ENCODE results near the gene FKRP.
"Not testable (repeated sequence)": the region's sequence is repeated elsewhere in the genome, so short reads cannot be mapped to it uniquely, and the experiment has no call there.

FKRP gene

DNA sequence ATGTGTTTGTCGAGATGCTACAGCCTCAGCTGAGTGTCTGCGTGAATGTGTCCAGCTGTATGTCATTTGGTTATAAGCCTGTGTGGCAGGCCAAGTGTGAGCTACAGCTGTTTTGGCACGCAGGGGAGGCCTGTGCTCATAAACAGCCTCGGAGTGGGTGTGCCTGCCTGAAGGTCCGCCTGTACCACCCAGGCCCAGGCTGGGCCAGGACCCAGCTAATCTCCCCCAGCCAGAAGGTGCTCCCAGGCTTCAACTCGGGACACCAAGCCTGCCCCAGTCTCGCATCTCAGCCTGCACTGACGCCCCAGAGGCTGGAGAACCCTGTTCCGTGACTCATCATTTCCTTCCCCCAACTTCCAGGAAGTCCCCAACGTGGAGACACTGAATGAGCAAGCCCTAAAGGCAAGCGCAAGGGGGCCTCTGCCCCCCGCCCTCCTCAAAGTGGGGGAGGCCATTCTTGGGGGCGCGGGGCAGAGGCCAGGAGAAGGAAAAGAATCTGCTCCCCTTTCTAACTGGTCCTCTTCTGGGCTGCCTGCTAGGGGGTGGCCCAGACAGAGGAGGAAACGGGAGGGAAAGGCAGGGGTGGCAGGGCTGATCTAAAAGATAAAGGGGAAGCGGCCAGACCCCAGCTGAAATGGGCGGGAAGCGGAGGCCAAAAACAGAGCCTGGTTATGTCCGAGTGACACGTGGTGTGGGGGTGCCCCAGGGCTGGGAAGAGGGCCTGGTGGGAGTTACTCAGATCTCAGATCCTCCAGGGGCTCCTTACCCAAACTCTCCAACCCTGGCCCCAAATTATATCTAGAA lies 40.6 kb downstream of the FKRP start:
- peak; percentile 88 for DNase-seq

DNA sequence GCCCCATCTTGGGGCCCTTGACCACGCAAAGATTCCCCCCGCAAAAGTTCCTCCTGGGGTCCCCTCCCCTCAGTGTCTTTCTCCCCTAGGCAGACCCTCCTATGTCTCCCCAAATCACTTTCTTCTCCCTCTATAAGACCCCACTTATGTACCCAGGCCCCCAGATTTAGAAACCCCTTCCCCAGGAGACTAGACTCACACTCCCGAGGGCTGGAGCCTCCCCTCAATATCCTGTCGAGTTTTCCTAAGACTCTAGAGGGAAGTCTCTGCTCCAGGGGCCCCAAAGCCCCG lies 41.1 kb downstream of the FKRP start:
- DNase-seq = no peak

GRCh38 chr19:46787331-46788261 lies 41.7 kb downstream of the FKRP start:
- DNase-seq = peak; percentile 72

- DNase-seq = peak; percentile 95
These were observed 42.6 kb downstream of the FKRP start, which contains the start of gene SLC1A5 for GRCh38 chr19:46788262-46788967. SLC1A5 (minus strand) TSS chr19:46788594; CDS start chr19:46787965, 629 bp downstream.

DNA sequence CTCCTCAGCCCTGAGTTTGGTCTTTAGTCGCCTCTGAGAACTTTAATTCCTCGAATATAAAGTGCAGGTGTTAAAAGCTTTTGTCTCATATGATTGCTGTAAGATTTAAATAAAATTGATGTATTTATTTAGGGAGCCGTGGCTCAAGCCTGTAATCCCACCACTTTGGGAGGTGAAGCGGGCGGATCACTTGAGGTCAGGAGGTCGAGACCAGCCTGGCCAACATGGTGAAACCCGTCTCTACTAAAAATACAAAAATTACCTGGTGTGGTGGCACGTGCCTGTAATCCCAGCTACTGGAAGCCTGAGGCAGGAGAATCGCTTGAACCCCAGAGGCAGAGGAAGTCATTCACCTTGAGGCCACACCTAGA lies 43.1 kb downstream of the FKRP start:
- no peak for DNase-seq

GRCh38 chr19:46789371-46789770 lies 43.5 kb downstream of the FKRP start:
- no peak for DNase-seq

DNA sequence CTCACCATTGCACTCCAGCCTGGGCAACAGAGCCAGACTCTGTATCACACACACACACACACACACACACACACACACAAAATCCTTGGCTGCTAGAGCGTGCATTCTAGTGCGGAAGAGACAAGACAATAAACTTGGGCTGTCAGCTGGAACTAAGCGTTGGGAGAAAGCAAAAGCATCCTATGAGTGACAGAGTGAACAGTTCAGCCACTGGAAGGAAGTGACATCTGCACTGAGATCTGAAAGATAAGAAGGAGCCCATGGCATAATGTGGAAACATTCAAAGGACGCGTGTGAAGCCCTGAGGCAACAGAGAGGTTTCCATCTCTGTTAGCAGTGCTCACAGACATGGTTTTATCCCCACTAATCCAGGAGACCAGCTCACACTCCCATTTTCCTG lies 46.1 kb downstream of the FKRP start:
- DNase-seq = no peak

DNA sequence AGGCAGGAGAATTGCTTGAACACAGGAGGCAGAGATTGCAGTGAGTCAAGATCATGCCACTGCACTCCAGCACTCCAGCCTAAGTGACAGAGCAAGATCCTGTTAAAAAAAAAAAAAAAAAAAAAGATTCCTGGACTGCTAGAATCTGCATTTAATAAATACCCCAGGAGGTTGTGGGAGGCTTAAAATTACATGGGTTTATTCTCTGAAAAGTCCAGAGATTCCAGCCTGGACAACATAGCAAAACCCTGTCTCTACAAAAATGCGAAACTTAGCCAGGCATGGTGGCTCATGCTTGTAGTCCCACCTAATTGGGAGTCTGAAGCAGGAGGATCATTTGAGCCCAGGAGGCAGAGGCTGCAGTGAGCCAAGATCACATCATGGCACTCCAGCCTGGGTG lies 52.0 kb downstream of the FKRP start:
- DNase-seq = no peak

DNA sequence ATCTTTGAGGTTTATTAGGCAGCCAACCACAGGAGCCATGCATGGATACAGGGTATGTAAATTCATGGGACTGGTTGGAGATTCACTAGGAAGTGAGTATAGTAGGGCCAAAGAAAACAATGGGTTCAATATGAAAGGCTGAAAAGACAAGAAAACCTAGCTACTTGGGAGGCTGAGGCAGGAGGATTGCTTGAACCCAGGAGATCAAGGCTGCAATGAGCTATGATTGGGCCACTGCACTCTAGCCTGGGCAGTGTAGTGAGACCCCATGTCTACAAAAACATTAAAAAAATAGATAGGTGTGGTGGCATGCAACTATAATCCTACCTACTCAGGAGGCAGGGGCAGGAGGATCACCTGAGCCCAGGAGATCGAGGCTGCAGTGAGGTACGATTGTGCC lies 52.9 kb downstream of the FKRP start:
- DNase-seq = no peak

DNA sequence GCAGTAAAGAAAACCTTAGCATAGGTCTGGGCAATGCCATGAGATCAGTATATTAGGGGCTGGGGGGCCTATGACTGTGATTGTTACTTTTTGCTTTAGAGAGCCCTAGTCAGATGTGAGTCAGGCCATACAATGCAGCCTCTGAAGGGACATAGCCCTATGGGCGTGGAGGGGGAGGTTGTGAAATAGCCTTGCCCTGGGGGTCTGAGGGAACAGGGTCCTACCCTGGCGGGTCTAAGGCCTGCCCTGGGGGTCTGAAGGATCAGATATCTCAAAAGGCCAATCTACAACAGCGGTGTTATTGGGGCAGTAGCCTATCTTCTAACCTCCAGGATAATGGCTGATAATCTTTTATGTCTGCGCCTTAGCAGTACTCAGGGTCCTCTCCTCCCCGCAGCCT lies 56.3 kb downstream of the FKRP start:
- DNase-seq = no peak

DNA sequence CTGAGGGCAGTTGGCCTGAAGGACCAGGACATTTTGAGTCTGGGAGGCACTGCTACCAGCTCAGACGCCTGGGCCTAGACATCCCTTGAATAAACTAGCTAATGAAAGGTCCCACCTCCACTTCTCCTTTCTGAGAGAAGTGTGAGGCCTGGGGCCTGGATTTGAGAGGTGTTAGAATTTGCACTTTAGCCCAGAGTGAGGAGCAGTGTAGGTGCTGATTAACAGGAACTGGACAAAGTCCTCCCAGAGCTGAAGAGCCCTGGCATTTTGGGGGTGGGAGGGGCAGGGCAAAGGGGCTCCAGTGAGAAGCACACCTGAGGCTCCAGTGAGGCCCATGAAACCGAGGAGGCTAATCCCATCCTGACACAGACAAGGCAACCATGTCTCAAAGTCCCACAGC lies 57.7 kb downstream of the FKRP start:
- DNase-seq = no peak

DNA sequence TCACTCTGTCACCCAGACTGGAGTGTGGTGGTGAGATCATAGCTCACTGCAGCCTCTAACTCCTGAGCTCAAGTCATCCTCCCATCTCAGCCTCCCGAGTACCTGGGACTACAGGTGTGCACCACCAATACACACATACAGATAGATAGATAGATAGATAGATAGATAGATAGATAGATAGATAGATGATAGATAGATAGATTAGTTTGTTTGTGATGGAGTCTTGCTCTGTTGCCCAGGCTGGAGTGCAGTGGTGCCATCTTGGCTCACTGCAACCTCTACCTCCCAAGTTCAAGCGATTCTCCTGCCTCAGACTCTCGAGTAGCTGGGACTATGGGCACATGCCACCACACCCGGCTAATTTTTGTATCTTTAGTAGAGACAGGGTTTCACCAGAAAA lies 58.6 kb downstream of the FKRP start:
- DNase-seq = not testable (repeated sequence)

DNA sequence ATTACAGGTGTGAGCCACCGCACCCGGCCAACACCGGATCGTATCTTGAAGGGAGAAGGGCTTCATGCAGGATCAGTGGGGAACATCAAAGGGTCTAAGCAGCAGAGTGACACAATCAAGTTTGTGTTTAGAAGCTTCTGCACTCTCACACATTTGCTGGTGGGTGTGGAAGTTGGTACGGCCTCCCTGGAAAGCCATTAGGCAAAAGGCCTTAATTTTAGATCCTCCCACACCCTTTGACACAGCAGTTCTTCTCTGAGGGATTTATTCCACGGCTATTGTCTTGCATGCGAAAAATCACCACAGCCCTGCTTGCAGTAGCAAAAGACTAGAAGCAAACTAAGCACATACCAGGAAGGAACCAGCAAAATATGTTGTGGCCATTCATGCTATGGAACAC lies 60.8 kb downstream of the FKRP start:
- DNase-seq = no peak
